Smooth muscle cell of the brain vasculature (primary cell): ENCODE measurements around the gene MEA1.

Experiments used
- DNase-seq: peaks from one replicate; pipeline ENCODE4 v3.0.0-alpha.2; 2012; ENCODE audit warnings: low read depth, low spot score

MEA1 gene

GRCh38 chr6:42970871-42971612 lies 42.7 kb downstream of the MEA1 start:
- no peak for DNase-seq

GRCh38 chr6:42969934-42970333 lies 43.8 kb downstream of the MEA1 start:
- no peak for DNase-seq

- no peak for DNase-seq
Observed at GRCh38 chr6:42969431-42969830, 44.3 kb downstream of the MEA1 start.

GRCh38 chr6:42968783-42969182 lies 45.0 kb downstream of the MEA1 start:
- no peak for DNase-seq

- no peak for DNase-seq
Observed at GRCh38 chr6:42968126-42968701, 45.5 kb downstream of the MEA1 start.

- no peak for DNase-seq
Observed at GRCh38 chr6:42967228-42967627, 46.5 kb downstream of the MEA1 start.

- DNase-seq: no peak
Observed at GRCh38 chr6:42966571-42966970, 47.2 kb downstream of the MEA1 start.

GRCh38 chr6:42963855-42964605 lies 49.7 kb downstream of the MEA1 start:
- no peak for DNase-seq

GRCh38 chr6:42963179-42963854 lies 50.4 kb downstream of the MEA1 start:
- DNase-seq: no peak

- DNase-seq: no peak
Observed at GRCh38 chr6:42962502-42963178, 51.1 kb downstream of the MEA1 start.

- no peak for DNase-seq
Observed at GRCh38 chr6:42962096-42962495, 51.6 kb downstream of the MEA1 start.
